ENCODE results near the gene UBE2I.
"Not testable (repeated sequence)": the region's sequence is repeated elsewhere in the genome, so short reads cannot be mapped to it uniquely, and the experiment has no call there.

Gene UBE2I

DNA sequence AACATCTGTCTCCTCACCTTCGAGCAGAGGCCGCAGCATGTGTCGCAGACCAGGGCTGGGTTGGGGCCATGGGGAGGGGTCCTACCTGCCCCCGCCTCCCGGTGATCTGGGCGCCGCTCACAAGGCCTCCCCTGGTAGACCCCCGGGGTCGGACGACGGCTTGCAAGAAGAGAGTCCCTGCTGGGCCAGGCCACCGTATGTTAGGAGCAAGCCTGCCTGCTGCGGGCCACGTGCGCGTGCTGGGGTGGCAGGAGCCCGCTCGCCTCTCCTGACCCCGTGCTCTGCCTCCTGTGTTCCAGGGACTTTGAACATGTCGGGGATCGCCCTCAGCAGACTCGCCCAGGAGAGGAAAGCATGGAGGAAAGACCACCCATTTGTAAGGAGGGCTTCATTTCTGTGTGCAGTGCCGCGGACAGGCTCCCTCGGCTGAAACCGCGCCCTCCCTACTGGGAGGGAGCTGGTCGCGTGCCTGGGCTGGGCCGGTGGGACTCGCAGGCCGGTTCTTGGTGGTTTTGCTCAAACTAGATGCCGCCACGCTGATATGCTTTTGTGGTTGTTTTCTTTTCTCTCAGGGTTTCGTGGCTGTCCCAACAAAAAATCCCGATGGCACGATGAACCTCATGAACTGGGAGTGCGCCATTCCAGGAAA is 4.4 kb downstream of the UBE2I start:
- DNase-seq (ENCODE audit: low read depth): no peak

DNA sequence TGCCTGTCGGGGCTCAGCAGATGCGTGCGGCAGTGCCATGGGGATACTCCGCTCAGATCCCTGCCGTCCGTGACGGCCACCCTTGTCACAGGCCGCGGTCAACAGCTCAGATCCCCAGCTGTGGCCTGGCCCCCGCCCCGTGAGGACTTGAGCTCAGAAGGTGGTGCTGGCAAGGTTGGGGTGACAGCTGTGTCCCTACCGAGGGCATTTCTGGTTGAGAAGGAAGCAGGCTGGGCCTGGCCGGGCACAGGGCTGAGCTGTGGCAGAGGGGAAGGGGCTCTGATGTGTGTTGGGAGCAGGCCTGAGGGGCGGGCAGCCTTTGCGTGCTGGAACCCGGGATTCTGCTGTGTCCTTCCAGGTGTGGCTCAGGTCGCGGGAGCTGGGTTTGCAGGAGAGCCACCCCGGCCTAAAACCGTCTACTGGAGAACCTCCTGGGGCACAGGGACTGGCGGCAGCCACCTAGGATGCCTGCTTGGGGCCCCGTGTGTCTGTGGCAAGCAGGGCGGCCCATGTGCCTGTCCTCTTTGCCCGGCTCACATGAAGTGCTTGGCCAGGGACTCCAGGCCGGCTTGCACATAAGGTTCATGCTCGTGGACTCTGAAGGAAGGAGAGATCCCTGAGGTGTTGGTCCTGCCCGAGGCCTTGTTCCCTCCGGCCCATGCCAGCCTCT is 5.1 kb downstream of the UBE2I start:
- no peak for DNase-seq (ENCODE audit: low read depth)

DNA sequence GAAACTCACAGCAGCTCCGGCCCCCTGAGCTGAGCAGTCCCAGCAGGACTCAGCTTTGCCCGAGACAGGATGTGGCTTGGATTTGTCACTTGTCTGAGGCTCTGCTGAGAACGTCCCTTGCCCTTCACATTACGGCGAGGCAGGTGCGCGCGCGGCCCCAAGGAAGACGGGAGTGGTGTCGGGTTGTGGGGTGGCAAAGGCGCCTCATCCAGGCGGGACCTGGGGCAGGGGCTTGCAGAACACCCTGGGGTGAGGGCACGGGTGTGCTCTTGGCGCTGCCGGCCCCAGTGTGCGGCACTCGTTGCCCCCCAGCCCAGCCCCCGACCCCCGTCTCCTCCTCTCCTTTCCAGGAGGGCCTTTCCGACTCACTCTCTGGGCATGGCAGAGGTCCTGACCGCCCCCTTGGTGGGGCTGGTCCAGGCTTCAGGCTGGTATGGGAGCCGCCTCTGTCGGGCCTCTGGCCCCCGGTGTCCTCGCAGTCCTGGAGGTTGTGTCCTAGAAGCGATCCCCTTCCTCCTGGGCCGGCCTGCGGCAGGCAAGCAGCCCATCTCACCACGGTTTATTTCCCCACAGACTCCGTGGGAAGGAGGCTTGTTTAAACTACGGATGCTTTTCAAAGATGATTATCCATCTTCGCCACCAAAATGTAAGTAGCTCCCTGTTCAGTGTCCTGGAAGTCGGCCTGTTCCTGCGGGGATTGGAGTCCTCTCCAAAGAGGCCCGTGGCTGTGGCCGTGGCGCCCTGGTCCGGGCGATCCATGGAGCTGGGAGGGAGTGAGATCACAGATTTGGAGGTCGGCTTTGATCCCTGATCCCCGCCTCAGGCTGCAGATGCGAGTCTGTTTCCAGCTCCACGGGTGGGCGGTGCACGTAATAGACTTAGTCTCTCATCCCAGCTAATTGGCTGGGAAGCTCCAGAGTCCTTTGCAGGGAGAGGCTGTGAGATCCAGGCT is 5.9 kb downstream of the UBE2I start:
- no peak for DNase-seq (ENCODE audit: low read depth)

DNA sequence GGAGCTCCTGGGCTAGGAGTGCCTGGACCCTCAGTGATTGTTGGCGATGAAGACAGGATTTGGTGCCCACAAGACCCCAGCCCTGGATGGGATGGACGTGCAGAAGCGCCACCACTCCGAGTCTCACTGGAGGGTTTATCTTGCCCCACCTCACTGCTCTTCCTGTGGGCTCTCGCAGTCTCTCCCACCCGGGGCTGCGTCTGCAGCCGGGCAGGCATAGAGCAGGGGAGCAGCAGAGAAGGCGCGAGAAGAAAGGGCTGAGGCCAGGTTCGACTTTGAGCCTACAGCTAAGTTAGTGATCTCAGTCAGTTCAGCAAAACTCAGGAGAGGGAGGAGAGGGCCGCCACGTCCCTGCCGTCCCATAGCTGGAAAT is 6.6 kb downstream of the UBE2I start:
- DNase-seq (ENCODE audit: low read depth): no peak

GRCh38 chr16:1317479-1318267 is 8.2 kb downstream of the UBE2I start:
- DNase-seq (ENCODE audit: low read depth): no peak

DNA sequence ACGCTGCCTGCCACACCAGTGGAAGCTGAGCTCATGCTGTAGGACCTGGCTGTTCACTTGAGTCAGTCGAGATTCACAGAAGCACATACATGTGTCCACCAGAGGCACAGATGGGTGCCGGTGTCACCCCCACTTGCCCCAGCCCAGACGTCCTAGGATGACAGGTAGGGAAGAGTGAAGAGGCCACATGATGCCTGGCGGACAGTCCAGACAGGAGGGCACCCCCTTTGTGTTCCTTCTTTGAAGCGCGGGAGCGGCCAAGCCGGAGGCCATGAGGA is 8.8 kb downstream of the UBE2I start:
- no peak for DNase-seq (ENCODE audit: low read depth)

DNA sequence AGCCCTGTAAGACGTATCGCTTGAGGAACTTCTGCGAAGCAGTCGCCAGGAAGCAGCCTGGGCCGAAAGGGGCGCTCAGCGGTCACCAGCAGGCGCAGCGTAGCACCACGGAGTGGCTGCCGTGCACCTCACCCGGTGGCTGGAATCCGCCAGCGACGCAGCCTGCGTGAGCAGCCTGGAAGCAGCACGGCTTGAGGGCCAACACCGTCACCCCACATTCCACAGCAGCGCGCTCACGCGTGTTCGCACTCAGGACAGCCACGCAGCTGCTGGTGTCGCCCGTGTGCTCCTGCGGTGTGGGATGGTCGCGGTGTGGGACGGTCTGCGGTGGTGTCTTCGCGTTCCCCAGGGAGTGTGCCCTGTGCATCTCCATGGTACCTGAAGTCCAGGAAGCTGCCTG is 9.6 kb downstream of the UBE2I start:
- DNase-seq (ENCODE audit: low read depth): no peak

DNA sequence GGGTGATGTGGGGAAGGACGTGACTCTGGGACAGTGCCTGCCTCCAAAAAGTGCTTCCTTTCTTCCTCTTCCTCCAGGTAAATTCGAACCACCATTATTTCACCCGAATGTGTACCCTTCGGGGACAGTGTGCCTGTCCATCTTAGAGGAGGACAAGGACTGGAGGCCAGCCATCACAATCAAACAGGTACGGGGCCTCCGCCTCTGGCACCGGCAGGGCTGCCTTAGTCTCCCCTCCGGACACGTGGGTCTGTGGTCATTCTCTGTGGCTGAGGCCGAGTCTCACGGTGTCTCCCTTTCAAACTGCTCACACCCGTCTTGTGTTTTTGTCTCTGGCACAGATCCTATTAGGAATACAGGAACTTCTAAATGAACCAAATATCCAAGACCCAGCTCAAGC is 10.7 kb downstream of the UBE2I start:
- no peak for DNase-seq (ENCODE audit: low read depth)

- no peak for DNase-seq (ENCODE audit: low read depth)
Observed at GRCh38 chr16:1320658-1321240, 11.3 kb downstream of the UBE2I start.

GRCh38 chr16:1322407-1322806 is 13.0 kb downstream of the UBE2I start:
- no peak for DNase-seq (ENCODE audit: low read depth)

DNA sequence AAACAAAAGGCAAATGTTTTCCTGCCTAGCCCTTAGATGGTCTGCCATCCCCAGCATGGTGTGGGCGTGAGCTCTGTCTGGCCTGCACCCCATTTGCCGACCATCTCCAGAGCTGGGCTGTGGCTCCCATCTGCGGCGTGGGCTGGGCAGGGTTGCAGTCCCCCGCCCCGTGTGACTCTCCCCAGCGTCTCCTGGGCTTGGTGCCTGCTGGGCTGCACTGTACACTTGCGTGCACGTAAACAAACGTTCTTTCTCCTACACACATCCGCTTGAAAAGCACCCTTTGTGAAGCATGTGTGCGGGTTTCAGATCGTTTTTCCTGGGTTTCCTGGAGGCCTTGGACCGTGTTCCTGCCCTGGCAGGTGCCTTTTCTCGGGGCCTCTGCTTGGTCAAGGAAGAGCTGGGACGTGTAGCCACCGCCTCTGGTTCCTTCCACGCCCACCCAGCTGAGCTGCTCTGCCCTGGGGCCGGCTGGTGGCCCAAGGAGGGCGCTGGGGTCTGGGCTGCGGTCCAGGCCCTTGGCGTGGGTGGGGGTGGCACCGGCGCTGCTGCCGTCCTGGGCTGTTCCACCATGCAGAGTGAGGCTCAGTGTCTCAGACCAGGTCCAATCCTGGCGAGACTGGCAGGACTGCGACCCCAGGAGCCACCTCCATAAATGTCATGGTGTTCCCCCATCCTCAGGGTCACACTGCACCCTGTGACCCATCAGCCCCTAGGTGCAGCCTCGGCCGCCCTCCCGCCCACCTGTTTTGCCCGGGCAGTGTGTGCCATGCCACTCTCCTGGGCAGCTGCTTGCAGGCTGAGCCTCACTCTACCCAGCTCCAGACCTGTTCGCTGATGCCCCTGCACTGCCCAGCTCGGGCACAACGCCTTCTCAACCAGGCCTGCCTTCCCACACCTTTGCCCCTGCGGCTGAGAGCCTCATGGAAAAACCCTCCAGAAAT is 14.1 kb downstream of the UBE2I start:
- no peak for DNase-seq (ENCODE audit: low read depth)

- no peak for DNase-seq (ENCODE audit: low read depth)
Observed at GRCh38 chr16:1324286-1324826, 14.9 kb downstream of the UBE2I start.

- no peak for DNase-seq (ENCODE audit: low read depth)
Observed at GRCh38 chr16:1325261-1325660, 15.8 kb downstream of the UBE2I start.

DNA sequence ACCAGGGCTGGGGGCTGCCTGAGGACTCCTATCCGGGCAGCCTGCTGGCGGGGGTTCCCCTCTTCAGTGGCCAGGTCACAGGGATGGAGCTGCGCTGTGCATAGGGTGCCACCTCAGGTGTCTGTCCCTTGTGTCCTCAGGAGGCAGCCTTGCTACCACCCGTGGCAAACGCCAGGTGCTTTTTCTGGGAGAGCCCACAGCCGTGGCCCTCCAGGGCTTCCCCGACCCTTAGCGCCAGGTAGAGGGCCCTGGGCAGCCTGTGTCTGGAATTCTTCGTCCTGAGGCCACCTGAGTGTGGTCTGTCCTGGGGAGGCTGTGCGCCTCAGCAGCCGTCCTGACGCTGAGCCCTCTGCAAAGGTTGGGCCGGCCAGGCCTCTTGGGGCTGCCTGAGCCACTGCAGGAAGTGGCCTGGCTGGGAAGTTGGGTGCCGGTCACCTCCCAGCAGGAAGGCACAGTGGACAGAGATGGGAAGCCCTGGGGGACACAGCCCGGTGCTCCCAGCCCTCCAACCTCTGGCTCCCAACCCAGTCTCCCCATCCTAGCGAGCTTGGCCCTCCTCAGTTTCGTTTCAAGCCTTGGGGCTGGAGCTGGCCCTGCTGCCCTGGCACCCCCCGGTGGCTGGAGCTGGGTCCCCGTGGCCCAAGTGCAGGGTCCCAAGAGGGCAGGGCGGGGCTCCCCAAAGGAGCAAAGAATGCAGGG is 16.4 kb downstream of the UBE2I start:
- no peak for DNase-seq (ENCODE audit: low read depth)

- no peak for DNase-seq (ENCODE audit: low read depth)
Observed at GRCh38 chr16:1326391-1326790, 17.0 kb downstream of the UBE2I start.

DNA sequence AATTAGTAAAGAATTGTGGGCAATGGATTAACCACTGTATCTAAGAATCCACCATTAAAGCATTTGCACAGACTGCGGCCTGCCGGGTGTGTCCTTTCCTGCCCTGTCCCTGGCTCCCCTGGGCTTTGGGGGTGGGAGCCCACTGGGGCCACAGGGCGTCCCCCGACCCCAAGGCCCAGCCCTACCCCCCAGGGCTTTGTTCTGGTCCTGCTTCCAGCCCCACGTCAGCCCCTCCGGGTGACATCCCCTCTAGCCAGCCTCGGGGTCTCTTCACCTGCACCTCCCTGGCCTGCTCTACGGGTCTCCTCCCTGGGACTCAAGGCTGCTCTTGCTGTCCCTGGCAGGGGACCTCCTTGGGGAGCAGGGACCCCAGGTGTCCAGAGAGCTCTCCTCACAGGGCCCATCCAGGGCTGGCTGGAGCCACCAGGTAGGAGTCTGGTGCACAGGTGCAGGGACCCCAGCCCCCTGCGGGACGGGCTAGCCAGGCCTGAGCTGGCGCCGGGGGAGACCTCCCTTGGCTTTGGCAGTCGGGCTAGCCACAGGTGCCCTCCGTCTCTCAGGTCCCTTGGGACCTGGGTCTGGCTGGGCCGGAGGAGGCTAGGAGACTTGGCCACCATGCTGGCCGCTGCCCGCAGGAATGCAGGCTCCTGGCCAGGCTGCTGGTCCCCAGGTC is 17.6 kb downstream of the UBE2I start:
- DNase-seq (ENCODE audit: low read depth): no peak

- no peak for DNase-seq (ENCODE audit: low read depth)
Observed at GRCh38 chr16:1327619-1327947, 18.1 kb downstream of the UBE2I start.

DNA sequence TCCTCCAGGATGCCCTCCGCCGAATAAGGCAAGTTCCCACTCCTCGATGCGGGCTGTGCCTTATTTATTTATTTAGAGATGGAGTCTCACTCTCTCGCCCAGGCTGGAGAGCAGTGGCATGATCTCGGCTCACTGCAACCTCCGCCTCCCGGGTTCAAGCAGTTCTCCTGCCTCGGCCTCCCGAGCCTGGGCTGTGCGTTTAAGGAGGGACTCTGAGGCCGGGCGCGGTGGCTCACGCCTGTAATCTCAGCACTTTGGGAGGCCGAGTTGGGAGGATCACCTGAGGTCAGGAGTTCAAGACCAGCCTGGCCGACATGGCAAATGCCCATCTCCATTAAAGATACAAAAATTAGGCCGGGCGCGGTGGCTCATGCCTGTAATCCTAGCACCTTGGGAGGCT is 18.7 kb downstream of the UBE2I start:
- not testable (repeated sequence) for DNase-seq (ENCODE audit: low read depth)

- DNase-seq (ENCODE audit: low read depth): not testable (repeated sequence)
Observed at GRCh38 chr16:1328961-1329360, 19.5 kb downstream of the UBE2I start.

Data from T follicular helper cell (primary cell).